ENCODE data around the gene FAM13A. TPM values are rescaled to one million over a fixed set of nuclear protein-coding genes. Genes with fewer than 3 reads are reported as not detected.
A peak's percentile ranks its signal among the peaks of the same experiment; 100 is the strongest.
"Not testable (repeated sequence)": the region's sequence is repeated elsewhere in the genome, so short reads cannot be mapped to it uniquely, and the experiment has no call there.

FAM13A gene
- total RNA-seq, 1 donor from 2014 or later = 68.5 TPM

GRCh38 chr4:88999392-88999930 is 57.5 kb downstream of the FAM13A start:
- DNase-seq = no peak

- DNase-seq = no peak
These were observed 58.1 kb downstream of the FAM13A start for GRCh38 chr4:88998891-88999290.

DNA sequence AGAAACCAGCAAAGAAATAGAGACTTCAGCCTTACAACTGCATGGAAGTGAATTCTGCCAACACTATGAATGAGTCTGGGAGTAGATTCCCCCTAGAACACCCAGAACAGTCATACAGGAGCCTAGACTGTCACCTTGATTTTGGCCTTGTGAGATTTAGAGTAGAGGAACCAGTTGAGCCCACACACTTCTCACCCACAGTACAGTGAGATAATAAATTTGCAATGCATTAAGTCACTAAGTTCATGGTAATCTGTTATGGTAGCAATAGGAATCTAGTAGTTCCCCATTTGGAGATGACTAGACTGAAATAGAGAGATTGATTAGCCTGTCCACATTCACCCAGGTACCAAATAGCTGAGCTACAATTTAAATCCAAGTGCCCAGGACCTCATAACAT is 59.0 kb downstream of the FAM13A start:
- no peak for DNase-seq

DNA sequence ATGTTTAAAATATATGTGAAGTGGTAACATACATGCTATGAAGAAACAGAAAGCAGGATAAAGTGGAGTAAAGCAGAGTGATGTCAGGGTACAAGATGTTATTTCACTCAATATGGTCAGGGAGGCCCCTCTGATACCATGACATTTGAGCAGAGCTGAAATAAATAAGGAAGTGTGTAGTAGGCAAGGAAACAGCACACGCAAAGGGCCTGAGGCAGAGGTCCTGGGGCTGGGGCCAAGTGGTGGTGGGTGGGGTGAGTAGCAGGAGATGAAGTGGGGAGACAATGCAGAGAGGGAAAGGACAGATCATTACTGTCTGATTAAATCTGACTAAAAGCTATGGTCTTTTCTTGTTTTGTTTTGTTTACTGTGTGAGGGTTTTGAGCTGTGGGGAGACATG is 61.1 kb downstream of the FAM13A start:
- no peak for DNase-seq

- not testable (repeated sequence) for DNase-seq
These were observed 61.7 kb downstream of the FAM13A start for GRCh38 chr4:88995257-88995656.

GRCh38 chr4:88993246-88993645 is 63.7 kb downstream of the FAM13A start:
- no peak for DNase-seq

GRCh38 chr4:88991746-88992145 is 65.2 kb downstream of the FAM13A start:
- no peak for DNase-seq

GRCh38 chr4:88989990-88990389 is 67.0 kb downstream of the FAM13A start:
- no peak for DNase-seq

DNA sequence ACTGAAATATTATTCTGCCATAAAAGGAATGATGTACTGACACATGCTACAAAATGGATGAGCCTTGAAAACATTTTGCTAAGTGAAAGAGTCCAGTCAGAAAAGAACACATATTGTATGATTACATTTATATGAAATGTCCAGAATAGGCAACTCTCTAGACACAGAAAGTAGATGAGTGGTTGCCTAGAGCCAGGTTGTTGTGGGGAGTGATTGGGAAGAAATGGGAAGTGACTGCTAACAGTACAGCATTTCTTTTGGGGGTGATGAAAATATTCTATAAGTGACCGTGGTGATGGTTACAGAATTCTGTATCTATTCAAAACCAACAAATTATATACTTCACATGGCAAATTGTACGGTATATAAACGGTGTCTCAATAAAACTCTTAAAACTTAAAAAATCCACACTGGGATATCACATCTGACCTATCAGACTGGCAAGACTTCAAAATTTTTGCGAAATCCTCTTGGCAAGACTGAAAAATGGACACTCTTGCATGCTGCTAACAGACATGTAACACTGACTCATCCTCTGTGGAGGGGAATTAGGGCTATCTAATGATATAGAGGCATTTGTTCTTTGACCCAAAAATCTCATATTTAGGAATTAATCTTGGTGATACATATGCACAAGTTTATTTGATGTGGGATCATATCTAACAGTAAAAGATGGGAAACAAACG is 71.8 kb downstream of the FAM13A start:
- no peak for DNase-seq

DNA sequence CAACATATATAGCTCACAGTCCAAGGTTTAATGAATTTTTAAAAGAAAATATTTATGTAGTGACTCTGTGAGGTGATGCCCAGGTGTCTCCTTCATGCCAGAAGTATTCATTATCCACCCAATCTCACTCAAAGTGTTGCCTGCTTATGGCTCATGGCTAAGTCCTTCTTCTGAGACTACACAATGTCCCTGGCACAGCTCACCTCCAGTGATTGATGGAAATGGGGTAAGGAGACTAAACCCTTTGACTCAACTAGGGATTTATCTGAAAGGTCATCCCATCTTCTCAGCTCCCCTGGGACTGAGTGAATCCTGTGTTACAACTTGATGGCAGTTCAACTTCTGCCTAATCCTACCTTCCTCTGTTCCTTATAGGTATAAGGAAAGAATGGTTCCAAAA is 74.2 kb downstream of the FAM13A start:
- no peak for DNase-seq

DNA sequence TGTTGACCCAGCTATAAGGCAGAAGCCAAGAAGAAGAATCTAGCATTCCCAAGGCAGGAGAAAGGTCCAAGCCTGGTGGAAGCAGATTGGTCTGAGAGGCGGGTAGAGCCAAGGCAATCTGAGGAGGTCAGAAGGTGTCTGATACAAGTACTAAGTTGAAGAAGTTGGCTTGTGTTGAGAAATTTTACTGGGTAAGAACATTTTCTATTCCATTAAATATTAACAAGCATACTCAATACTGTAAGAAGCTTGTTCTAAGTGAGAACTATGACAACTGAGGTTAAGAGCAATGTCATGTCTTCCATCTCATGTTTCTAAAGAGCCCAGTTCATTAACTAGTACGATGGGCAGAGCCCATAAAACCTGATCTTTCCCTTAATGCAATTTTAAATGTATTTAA is 75.0 kb downstream of the FAM13A start:
- no peak for DNase-seq

DNA sequence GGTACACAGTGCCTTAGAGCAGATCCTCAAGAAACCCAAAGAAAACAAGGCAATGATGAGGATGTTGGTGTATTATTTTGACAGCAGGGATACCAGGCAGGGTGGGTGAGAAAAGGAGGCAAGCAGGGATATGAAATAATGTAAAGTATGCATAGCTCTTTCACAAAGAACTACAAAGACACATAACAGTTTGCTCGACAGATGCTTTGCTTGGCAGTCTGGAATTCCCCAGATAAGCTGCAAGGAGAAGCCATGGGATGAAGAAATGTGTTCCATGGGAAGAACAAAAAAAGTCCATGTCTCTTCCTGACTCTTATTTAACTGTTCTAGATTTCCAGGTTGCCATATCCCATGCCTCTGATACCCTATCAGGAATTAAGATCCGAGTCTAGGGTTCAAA is 75.4 kb downstream of the FAM13A start:
- DNase-seq = no peak

- DNase-seq = no peak
These were observed 77.7 kb downstream of the FAM13A start for GRCh38 chr4:88979276-88979675.

- no peak for DNase-seq
These were observed 80.3 kb downstream of the FAM13A start for GRCh38 chr4:88976775-88977035.

GRCh38 chr4:88975958-88976774 is 80.8 kb downstream of the FAM13A start:
- DNase-seq = no peak

DNA sequence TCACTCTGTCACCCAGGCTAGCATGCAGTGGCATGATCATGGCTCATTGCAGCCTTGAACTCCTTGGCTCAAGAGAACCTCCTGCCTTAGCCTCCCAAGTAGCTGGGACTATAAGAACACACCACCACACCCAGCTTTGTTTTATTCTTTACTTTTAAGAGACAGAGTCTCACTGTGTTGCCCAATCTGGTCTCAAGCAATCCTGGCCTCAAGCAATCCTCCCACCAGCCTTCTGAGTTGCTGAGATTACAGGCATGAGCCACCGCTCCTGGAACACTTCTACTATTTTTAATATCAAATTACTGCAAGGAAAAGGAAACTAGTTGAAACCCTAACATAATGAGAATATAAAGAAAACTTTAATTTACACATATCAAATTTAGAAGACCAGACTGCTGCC is 85.4 kb downstream of the FAM13A start:
- DNase-seq = no peak

DNA sequence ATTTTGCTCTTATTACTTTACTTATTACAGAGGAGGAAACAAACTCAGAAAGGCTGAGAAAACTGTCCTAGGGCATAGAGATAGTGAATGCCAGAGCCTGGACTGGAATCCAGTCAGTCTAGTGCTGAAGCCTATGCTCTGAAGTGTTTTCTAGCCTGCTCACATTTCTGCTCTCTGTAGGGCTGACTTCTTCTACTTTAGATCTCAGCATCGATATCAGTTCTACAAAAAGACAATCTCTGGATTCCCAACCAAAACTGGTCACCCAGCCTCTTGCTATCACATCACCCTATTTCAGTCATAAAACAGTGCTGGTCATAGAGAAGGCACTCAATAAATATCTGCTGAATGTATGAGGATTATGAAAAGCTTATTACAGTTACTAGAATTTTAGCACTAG is 87.2 kb downstream of the FAM13A start:
- DNase-seq = no peak

- no peak for DNase-seq
These were observed 87.7 kb downstream of the FAM13A start for GRCh38 chr4:88969271-88969670.

DNA sequence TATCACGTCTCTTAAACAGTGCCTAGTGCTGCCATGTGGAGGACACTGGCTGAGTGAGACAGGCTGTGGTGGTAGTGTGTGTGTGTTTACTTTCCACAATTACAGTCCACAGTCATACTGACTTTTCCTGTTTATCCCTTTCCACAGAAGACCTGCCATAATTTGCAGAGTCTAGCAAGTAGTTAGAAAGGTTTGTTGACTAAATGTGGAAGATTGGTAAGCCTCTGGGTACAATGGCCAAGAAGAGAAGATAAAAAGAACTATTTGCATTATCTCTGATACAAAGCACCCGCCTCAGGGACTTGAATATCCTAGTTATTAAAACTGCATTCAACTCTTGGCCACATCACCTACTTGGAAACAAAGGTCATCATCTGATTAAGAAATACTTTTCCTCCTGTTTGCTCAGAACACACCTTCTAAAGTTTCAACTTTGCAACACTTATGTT is 89.1 kb downstream of the FAM13A start:
- DNase-seq = no peak

DNA sequence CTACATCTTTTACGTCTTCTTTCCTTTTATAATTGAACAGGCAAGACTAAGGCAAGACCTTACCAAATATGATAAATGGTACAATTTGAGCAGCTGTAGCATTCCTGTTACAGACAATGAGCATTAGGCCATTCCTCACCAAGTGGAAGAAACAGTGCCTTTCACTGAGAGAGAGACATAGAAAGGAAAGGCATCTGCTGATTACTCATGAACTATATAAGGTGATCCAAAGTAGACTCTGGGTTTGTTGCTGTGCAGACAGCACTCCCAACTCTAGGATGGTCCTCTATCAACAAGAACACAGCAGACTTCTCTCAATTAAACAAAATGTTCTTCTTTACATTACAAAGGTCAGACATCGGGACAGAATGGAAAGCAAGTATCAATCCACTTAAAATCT is 91.9 kb downstream of the FAM13A start:
- DNase-seq = no peak

DNA sequence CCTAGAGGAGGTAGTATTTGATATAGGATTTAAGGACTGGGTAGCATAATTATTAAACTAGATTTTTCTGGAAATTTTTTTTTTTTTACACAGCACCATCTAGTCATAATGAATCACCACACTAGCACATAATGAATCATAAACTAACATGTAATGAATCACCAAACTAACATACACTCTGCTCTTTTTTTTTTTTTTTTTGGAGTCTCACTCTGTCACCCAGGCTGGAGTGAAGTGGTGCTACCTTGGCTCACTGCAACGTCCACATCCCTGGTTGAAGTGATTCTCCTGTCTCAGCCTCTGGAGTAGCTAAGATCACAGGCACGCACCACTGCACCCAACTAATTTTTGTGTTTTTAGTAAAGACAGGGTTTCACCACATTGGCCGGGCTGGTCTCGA is 92.5 kb downstream of the FAM13A start:
- no peak for DNase-seq

GRCh38 chr4:88963817-88964216 is 93.2 kb downstream of the FAM13A start:
- DNase-seq = peak; percentile 11

- DNase-seq = no peak
These were observed 94.6 kb downstream of the FAM13A start for GRCh38 chr4:88962396-88962795.

DNA sequence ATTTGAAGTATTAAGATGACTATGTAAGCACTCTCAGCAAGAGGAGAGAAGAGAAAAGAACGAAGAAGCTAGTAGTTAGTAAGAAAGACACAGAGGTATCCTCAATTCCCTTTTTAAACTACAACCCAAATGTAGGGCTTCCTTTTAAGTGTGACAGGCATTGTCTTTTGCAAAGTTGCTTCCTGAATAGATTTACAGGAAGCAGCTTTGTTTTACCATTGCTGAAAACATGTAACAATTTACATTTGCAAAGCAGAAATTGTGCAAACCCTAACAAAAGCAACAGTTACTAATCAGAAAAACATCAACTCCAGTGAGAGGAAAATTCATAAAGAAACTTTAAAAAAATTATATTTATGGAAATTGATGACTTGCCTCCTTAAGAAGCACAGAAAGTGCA is 96.4 kb downstream of the FAM13A start:
- no peak for DNase-seq
